H1 (cell line): ENCODE data around the gene RHBDF2. TPM values are rescaled to one million over a fixed set of nuclear protein-coding genes. Genes with fewer than 3 reads are reported as not detected.

Experiments used
- ASH2L ChIP-seq: fragments of 200-600, 300-600 bp; sonication (generic); IDR thresholded peaks from one replicate; pipeline ENCODE4 v1.7.1; 2017; ENCODE audit warnings: low read length
- CBX5 ChIP-seq: fragments of 300-800, 300-1000 bp; sonication (generic); IDR thresholded peaks from 2 replicates; pipeline ENCODE4 v1.7.1; 2016; ENCODE audit warnings: antibody characterized with exemption, low read length, low read depth
- CHD1 ChIP-seq: IDR thresholded peaks from 2 replicates; pipeline ENCODE4 v1.6.1; 2012; ENCODE audit warnings: low read depth, low read length, improper control_type of control experiment
- CTCF ChIP-seq, 3 experiments: IDR thresholded peaks; 1 replicate in 2 of 3; 2 replicates in 1 of 3; pipeline versions ENCODE4 v1.5.1 to v1.6.1; 2011; ENCODE audit warnings: low read length in 3 of 3, mild to moderate bottlenecking in 3 of 3, inconsistent platforms in 2 of 3, low read depth in 1 of 3, moderate library complexity in 1 of 3; ENCODE audit not compliant: insufficient read depth in 1 of 3; ENCODE audit errors: control extremely low read depth in 1 of 3
- EP300 ChIP-seq, 2 experiments: IDR thresholded peaks; 1 replicate in 1 of 2; 2 replicates in 1 of 2; pipeline ENCODE4 v1.6.1; 2011 to 2012; ENCODE audit warnings: low read depth in 2 of 2, low read length in 2 of 2, mild to moderate bottlenecking in 2 of 2, borderline replicate concordance in 1 of 2, inconsistent platforms in 1 of 2, moderate library complexity in 1 of 2
- EZH2 ChIP-seq: fragments of 200-600 bp; sonication (generic); IDR thresholded peaks from 2 replicates; pipeline ENCODE4 v1.7.1; 2012; ENCODE audit warnings: low read depth, mild to moderate bottlenecking, moderate library complexity, low read length, inconsistent platforms; ENCODE audit not compliant: severe bottlenecking
- KDM1A ChIP-seq: fragments of 200-600, 300-600 bp; sonication (generic); IDR thresholded peaks from 2 replicates; pipeline ENCODE4 v1.7.1; 2016; ENCODE audit warnings: mild to moderate bottlenecking, low read length, borderline replicate concordance
- KDM5A ChIP-seq: fragments of 200-600 bp; IDR thresholded peaks from 2 replicates; pipeline ENCODE4 v1.7.1; 2012; ENCODE audit warnings: mild to moderate bottlenecking, low read length, inconsistent platforms, mixed read lengths
- MAFK ChIP-seq: IDR thresholded peaks from 2 replicates; pipeline ENCODE4 v1.6.1; 2012; ENCODE audit warnings: low read depth, mild to moderate bottlenecking, improper control_type of control experiment, low read length
- NANOG ChIP-seq: IDR thresholded peaks from 2 replicates; pipeline ENCODE4 v1.6.1; 2011; ENCODE audit warnings: low read length, low read depth, mild to moderate bottlenecking, inconsistent platforms; ENCODE audit not compliant: insufficient read depth, poor library complexity, severe bottlenecking
- RFX5 ChIP-seq: IDR thresholded peaks from 2 replicates; pipeline ENCODE4 v1.6.1; 2011; ENCODE audit warnings: low read depth, low read length, improper control_type of control experiment, borderline replicate concordance
- RXRA ChIP-seq: IDR thresholded peaks from 2 replicates; pipeline ENCODE4 v1.6.1; 2011; ENCODE audit warnings: low read depth, mild to moderate bottlenecking, low read length, moderate library complexity; ENCODE audit not compliant: insufficient read depth
- SAP30 ChIP-seq: fragments of 300-600 bp; sonication (generic); IDR thresholded peaks from 2 replicates; pipeline ENCODE4 v1.7.1; 2012; ENCODE audit warnings: low read length, moderate library complexity, mild to moderate bottlenecking, inconsistent platforms; ENCODE audit not compliant: insufficient read depth, insufficient replicate concordance
- SIRT6 ChIP-seq: IDR thresholded peaks from one replicate; pipeline ENCODE4 v1.7.1; 2012; ENCODE audit warnings: low read length, inconsistent platforms
- SUZ12 ChIP-seq: fragments of 200-600 bp; sonication (generic); IDR thresholded peaks from 2 replicates; pipeline ENCODE4 v1.6.1; 2012; ENCODE audit warnings: mild to moderate bottlenecking, inconsistent platforms, low read length, moderate library complexity, mixed read lengths
- TAF7 ChIP-seq: optimal IDR thresholded peaks from 2 replicates; pipeline ENCODE3; 2011; ENCODE audit warnings: low read depth, mild to moderate bottlenecking, inconsistent platforms, low read length, moderate library complexity, borderline replicate concordance
- YY1 ChIP-seq: IDR thresholded peaks from 2 replicates; pipeline ENCODE4 v1.6.1; 2011; ENCODE audit warnings: low read depth, mild to moderate bottlenecking, low read length
- polyA plus RNA-seq, 7 experiments: library from polyadenylated mRNA; depleted of rRNA in 3 of 7; stranded (reverse) in 5 of 7; unstranded in 2 of 7; fragments of >200 nt in 5 of 7; fragments of 200-250 nt in 2 of 7; gene quantifications; 1 replicate in 5 of 7; 2 replicates in 1 of 7; 4 replicates in 1 of 7; pipeline versions ENCODE4 v1.2.1 to v1.2.3, GENCODE V29; 2011 to 2013; ENCODE audit warnings: missing spikeins in 2 of 7, mixed read lengths in 2 of 7
- total RNA-seq: library from RNA; stranded (reverse); fragmentation: NEBNext Ultra II Directional; extraction: Animal tissue kit (Norgen Biotek cat#: 25700); gene quantifications from 2 replicates; pipeline ENCODE4 v1.2.1, GENCODE V29; 2021

Gene RHBDF2
- total and polyA plus RNA-seq, 2 of the 8 experiments (the other 6 are each of a cell fraction or from before 2014, with no cell fraction given), result 21.2 to 25.9 TPM

- no peak for TF ChIP-seq MAFK
- TF ChIP-seq RXRA, result no peak
- no peak for TF ChIP-seq KDM5A
- TF ChIP-seq RFX5, result no peak
- TF ChIP-seq CBX5, result no peak
- no peak for TF ChIP-seq SUZ12
- peak; percentile 24 to 58 (median 52); a peak in 3 of 4 replicates for TF ChIP-seq CTCF (IDR thresholded peaks at IDR 0.05; ENCODE audit: control extremely low read depth in 1 of 3, insufficient read depth in 1 of 3, low read depth in 1 of 3, low read length in 3 of 3)
- 0 out of 2 replicates have a peak, but pooled peaks have one; percentile 33 for TF ChIP-seq KDM1A
- TF ChIP-seq ASH2L, result no peak
- TF ChIP-seq CHD1, result no peak
- TF ChIP-seq NANOG, result peak; percentile 2
- TF ChIP-seq EP300 (IDR thresholded peaks at IDR 0.05; ENCODE audit: borderline replicate concordance in 1 of 2, low read depth in 2 of 2, low read length in 2 of 2), result peak in 1 of 2 experiments; percentile 42; a peak in 1 of 3 replicates
- no peak for TF ChIP-seq SAP30
- TF ChIP-seq SIRT6, result no peak
- TF ChIP-seq TAF7, result no peak
- TF ChIP-seq YY1, result peak; percentile 75; the same call in 1 of the 2 replicates
- no peak for TF ChIP-seq EZH2
These were observed 48.4 kb downstream of the RHBDF2 start, which contains the start of gene UBE2O (continued) for GRCh38 chr17:76452660-76453430.
